ENCODE measurements around the gene PRX.
"Not testable (repeated sequence)": the region's sequence is repeated elsewhere in the genome, so short reads cannot be mapped to it uniquely, and the experiment has no call there.

Gene PRX

DNA sequence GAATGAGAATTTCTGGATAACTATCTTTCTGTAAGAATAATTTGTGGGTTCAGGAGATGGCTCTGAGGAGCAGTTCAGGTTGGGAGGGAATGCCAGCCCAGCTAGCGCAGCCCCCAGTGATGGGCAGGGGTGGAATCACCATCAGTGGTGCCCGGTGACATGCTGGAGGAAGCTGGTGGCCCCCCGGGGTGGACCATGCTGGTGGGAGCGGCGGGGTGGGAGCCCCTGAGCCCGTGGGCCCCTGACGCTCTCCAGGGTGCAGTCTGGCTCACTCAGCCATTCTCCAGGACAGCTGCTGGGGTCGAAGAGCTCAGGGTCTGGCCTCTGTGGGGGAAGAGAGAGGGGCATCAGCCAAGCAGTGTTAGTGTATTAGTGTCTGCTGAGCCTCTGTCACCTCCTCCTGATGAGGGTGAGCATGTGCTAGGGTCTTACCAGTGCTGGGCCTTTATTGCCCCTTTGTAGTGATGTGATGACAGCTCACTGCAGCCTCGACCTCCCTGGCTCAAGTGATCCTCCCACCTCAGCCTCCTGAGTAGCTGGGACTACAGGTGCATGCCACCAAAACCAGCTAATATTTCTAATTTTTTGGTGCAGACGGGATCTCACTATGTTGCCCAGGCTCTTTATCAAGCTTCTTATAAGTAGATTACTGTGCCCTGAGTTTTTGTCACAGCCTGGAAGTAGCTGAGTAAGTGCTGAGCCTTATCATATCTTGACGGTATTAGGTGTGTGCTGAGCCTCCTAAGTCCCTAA is 33.6 kb downstream of the PRX start:
- Histone ChIP-seq H3K27me3 (ENCODE audit: insufficient read depth, low read length) (no peaks in the 10 kb centered on the region), H3K36me3 (ENCODE audit: insufficient read depth, low read depth, low read length) (peaks cover 21% of the 10 kb centered on the region), H3K9me3 (ENCODE audit: insufficient read depth, low read depth, low read length) (no peaks in the 10 kb centered on the region), H3K4me3 (ENCODE audit: low read length) (no peak overlapping the region), H3K9ac (ENCODE audit: low read depth, low read length) (no peak overlapping the region), H3K27ac (ENCODE audit: low read length) (no peak overlapping the region), H3K4me1 (ENCODE audit: insufficient read depth, low read length) (no peaks in the 10 kb centered on the region)

DNA sequence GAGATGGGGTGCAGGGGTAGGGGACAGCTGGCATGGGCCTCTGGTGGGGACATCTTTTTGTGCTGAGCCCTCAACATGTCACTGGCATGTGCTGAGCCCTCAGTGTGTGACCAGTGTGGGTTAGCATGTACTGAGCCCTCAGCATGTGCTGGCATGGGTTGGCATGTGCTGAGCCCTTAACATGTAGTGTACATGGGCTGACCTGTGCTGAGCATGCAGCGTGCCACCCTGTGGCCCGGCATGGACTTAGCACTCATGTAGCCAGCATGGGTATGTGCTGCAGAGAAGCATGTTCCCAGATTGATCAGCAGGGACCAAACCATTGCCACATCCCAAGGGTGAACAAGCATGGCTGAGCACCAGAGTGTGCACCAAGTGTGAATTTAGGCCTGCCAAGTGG is 34.7 kb downstream of the PRX start:
- no peaks in the 10 kb centered on the region for H3K27me3 ChIP-seq (ENCODE audit: insufficient read depth, low read length)
- no peaks in the 10 kb centered on the region for H3K9me3 ChIP-seq (ENCODE audit: insufficient read depth, low read depth, low read length)
- no peaks in the 10 kb centered on the region for H3K4me1 ChIP-seq (ENCODE audit: insufficient read depth, low read length)
- H3K4me3 ChIP-seq (ENCODE audit: low read length) = no peak overlapping the region
- H3K36me3 ChIP-seq (ENCODE audit: insufficient read depth, low read depth, low read length) = peaks cover 30% of the 10 kb centered on the region
- H3K9ac ChIP-seq (ENCODE audit: low read depth, low read length) = no peak overlapping the region
- H3K27ac ChIP-seq (ENCODE audit: low read length) = no peak overlapping the region

DNA sequence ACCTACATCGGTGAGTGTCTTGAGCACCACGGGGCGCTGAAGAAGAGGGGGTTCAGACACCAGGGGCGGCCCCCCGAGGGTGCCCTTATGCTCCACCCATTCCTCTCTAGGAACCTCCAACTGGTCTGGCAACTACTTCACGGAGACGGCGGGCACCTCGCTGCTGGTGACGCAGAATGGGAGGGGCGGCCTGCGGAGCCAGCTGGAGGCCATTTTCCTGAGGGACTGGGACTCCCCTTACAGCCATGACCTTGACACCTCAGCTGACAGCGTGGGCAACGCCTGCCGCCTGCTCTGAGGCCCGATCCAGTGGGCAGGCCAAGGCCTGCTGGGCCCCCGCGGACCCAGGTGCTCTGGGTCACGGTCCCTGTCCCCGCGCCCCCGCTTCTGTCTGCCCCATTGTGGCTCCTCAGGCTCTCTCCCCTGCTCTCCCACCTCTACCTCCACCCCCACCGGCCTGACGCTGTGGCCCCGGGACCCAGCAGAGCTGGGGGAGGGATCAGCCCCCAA is 35.2 kb downstream of the PRX start:
- Histone ChIP-seq H3K4me3 (ENCODE audit: low read length) (no peak overlapping the region), H3K4me1 (ENCODE audit: insufficient read depth, low read length) (no peaks in the 10 kb centered on the region), H3K27ac (ENCODE audit: low read length) (no peak overlapping the region), H3K9me3 (ENCODE audit: insufficient read depth, low read depth, low read length) (no peaks in the 10 kb centered on the region), H3K36me3 (ENCODE audit: insufficient read depth, low read depth, low read length) (peaks cover 31% of the 10 kb centered on the region), H3K27me3 (ENCODE audit: insufficient read depth, low read length) (no peaks in the 10 kb centered on the region), H3K9ac (ENCODE audit: low read depth, low read length) (no peak overlapping the region)

DNA sequence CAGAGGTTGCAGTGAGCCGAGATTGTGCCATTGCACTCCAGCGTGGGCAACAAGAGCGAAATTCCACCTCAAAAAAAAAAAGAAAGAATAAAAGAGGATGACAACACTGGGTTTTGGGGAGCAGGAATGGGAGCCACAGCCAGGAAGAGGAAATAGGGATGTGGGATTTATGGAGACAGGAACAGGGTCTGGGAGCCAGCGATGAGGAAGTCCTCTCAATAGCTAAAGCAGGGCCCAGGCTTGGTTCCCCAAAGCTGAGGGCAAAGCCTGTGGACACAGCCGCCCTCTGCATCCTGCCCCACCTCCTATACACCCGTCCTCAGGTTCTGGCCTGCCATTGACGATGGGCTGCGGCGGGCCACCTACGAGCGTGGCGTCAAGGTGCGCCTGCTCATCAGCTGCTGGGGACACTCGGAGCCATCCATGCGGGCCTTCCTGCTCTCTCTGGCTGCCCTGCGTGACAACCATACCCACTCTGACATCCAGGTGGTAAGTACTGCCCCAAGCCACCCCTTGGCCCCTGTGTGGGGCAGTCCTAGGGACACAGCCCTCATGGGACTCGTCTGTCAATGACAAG is 36.8 kb downstream of the PRX start:
- Histone ChIP-seq H3K27ac (ENCODE audit: low read length) (no peak overlapping the region), H3K27me3 (ENCODE audit: insufficient read depth, low read length) (no peaks in the 10 kb centered on the region), H3K36me3 (ENCODE audit: insufficient read depth, low read depth, low read length) (peaks cover 44% of the 10 kb centered on the region), H3K9ac (ENCODE audit: low read depth, low read length) (no peak overlapping the region), H3K9me3 (ENCODE audit: insufficient read depth, low read depth, low read length) (no peaks in the 10 kb centered on the region), H3K4me3 (ENCODE audit: low read length) (no peak overlapping the region), H3K4me1 (ENCODE audit: insufficient read depth, low read length) (no peaks in the 10 kb centered on the region)

DNA sequence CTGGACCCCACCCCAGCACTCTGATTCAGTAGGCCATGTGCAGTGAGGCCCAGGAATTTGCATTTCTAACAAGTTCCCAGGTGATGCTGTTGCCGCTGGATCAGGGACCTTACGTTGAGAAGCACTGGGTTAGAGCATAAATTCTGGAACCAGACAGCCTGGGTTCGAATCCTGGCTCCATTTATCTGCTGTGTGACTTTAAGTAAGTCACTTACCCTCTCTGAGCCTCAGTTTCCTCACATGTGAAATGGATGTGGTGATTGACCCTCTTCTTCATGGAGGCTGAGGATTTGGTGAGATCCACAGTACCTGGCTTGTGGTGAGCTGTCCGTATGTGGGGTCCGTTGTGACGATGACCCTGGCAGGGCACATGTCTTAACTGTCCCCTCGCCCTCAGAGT is 39.1 kb downstream of the PRX start:
- Histone ChIP-seq H3K27me3 (ENCODE audit: insufficient read depth, low read length) (no peaks in the 10 kb centered on the region), H3K9me3 (ENCODE audit: insufficient read depth, low read depth, low read length) (no peaks in the 10 kb centered on the region), H3K4me1 (ENCODE audit: insufficient read depth, low read length) (no peaks in the 10 kb centered on the region), H3K36me3 (ENCODE audit: insufficient read depth, low read depth, low read length) (peaks cover 63% of the 10 kb centered on the region), H3K9ac (ENCODE audit: low read depth, low read length) (no peak overlapping the region), H3K4me3 (ENCODE audit: low read length) (no peak overlapping the region), H3K27ac (ENCODE audit: low read length) (no peak overlapping the region)

DNA sequence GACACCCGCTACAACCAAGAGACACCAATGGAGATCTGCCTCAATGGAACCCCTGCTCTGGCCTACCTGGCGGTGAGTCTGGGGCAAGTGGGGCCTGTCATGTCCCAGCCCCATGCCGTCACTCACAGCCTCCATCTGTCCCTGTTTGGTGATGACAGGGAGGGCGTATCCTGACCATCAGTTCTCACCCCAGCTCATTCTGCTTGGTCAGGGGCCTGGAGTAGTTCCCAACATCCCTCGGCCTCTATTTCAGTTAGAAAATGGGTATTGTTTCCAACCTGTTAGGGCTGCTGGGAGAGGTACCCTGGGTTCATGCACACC is 41.4 kb downstream of the PRX start:
- Histone ChIP-seq H3K4me3 (ENCODE audit: low read length) (no peak overlapping the region), H3K9ac (ENCODE audit: low read depth, low read length) (no peak overlapping the region), H3K4me1 (ENCODE audit: insufficient read depth, low read length) (peaks cover 5% of the 10 kb centered on the region; the same call in 1 of the 2 replicates), H3K36me3 (ENCODE audit: insufficient read depth, low read depth, low read length) (peaks cover 58% of the 10 kb centered on the region), H3K27ac (ENCODE audit: low read length) (no peak overlapping the region), H3K9me3 (ENCODE audit: insufficient read depth, low read depth, low read length) (no peaks in the 10 kb centered on the region), H3K27me3 (ENCODE audit: insufficient read depth, low read length) (no peaks in the 10 kb centered on the region)

DNA sequence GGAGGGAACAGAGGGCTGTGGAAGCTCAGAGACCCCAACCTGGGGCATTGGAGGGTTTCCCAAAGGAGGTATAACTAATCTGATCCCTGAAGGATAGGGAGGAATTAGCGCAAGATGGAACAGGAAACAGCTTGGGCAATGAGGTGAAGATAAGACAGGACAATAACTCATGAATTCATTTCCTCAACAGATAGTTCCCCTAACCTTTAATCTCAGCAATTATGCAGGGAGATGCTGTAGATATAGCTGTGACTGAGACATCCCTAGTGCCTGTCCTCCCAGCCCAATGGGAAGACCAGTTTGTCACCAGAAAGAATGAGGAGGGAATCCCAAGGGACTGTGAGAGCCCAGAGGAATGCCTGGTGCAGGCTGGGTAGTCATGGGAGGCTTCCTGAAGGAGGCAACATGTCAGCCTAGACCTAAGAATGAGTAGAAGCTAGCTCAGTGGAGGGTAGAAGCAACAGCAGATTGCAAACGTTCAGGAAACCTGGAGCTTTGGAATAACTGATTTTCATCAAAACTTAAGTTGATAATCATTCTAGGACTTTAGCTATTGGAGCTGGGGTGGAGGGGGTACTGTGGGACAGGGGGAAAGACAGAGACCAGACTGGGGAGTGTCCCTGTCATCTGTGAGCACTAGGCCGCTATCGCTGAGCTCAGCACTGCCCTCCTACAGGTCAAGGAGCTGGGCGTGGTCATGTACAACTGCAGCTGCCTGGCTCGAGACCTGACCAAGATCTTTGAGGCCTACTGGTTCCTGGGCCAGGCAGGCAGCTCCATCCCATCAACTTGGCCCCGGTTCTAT is 42.0 kb downstream of the PRX start:
- H3K27me3 ChIP-seq (ENCODE audit: insufficient read depth, low read length) = no peaks in the 10 kb centered on the region
- peaks cover 58% of the 10 kb centered on the region for H3K36me3 ChIP-seq (ENCODE audit: insufficient read depth, low read depth, low read length)
- no peaks in the 10 kb centered on the region for H3K9me3 ChIP-seq (ENCODE audit: insufficient read depth, low read depth, low read length)
- peaks cover 5% of the 10 kb centered on the region; the same call in 1 of the 2 replicates for H3K4me1 ChIP-seq (ENCODE audit: insufficient read depth, low read length)
- H3K4me3 ChIP-seq (ENCODE audit: low read length) = no peak overlapping the region
- no peak overlapping the region for H3K27ac ChIP-seq (ENCODE audit: low read length)
- no peak overlapping the region for H3K9ac ChIP-seq (ENCODE audit: low read depth, low read length)

DNA sequence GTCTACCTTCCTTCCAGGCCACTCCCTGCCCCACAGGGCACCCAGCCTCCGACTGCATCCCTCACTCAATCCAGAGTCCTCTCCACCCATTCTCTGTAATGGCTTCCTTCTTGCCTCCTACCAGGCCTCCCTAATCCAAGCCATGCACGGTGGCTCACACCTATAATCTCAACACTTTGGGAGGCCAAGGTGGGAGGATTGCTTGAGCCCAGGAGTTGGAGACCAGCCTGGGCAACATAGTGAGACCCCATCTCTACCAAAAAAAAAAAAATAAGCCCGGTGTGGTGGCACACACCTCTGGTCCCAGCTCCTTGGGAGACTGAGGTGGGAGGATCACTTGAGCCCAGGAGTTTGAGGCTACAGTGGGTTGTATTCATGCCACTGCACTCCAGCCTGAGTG is 42.9 kb downstream of the PRX start:
- H3K36me3 ChIP-seq (ENCODE audit: insufficient read depth, low read depth, low read length) = peaks cover 58% of the 10 kb centered on the region

DNA sequence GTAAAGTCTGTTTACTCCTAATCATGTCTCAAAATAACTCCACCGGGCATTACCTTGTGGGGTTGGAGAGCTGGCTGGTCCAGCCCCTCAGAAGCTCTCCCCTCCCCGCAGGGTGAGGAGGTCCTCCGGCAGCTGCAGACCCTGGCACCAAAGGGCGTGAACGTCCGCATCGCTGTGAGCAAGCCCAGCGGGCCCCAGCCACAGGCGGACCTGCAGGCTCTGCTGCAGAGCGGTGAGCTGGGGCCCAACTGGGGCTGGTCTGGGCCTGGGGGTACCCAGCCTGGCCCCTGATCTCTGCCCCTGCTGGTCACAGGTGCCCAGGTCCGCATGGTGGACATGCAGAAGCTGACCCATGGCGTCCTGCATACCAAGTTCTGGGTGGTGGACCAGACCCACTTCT is 43.4 kb downstream of the PRX start:
- H3K9me3 ChIP-seq (ENCODE audit: insufficient read depth, low read depth, low read length) = no peaks in the 10 kb centered on the region
- H3K9ac ChIP-seq (ENCODE audit: low read depth, low read length) = no peak overlapping the region
- no peak overlapping the region for H3K27ac ChIP-seq (ENCODE audit: low read length)
- H3K27me3 ChIP-seq (ENCODE audit: insufficient read depth, low read length) = no peaks in the 10 kb centered on the region
- peaks cover 9% of the 10 kb centered on the region; the same call in 1 of the 2 replicates for H3K4me1 ChIP-seq (ENCODE audit: insufficient read depth, low read length)
- H3K4me3 ChIP-seq (ENCODE audit: low read length) = no peak overlapping the region
- H3K36me3 ChIP-seq (ENCODE audit: insufficient read depth, low read depth, low read length) = peaks cover 54% of the 10 kb centered on the region

More for the DNA sequence above, 42.9 kb downstream of the PRX start:
- H3K27ac ChIP-seq (ENCODE audit: low read length); H3K4me1 ChIP-seq (ENCODE audit: insufficient read depth, low read length); H3K27me3 ChIP-seq (ENCODE audit: insufficient read depth, low read length); H3K4me3 ChIP-seq (ENCODE audit: low read length); H3K9ac ChIP-seq (ENCODE audit: low read depth, low read length); H3K9me3 ChIP-seq (ENCODE audit: insufficient read depth, low read depth, low read length): not testable (repeated sequence)

DNA sequence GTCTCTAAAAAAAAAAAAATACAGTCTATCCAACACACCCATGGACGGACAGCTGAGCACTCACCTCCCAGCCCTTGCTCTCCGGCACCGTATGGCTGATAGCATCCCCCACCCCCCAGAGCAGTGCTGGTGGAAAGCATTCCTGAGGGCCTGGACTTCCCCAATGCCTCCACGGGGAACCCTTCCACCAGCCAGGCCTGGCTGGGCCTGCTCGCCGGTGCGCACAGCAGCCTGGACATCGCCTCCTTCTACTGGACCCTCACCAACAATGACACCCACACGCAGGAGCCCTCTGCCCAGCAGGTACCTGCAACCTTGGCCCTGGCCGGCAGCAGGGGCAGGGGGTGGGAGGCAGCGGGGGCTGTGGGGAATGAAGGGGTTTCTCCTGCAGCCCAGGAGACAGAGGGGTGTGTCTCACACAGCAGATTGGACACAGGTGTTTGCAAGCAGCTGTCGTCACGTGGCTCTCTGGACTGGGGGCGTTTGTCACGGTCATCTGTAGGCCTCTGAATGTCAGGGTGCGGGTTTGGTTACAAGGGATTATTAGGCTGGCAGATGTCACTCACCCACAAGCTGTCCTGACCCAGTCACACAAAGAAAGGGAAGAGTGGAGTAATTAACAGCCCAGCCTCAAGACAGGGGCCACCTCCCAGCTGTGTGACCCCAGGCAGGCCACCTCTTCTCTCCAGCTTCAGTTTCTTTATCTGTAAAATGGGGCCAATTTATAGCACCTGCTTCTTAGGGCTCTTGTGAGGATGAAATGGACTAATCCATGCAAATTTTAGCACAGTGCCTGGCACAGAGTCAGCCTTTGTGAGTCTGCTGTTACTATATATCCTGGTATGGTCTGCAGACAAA is 45.4 kb downstream of the PRX start:
- H3K27ac ChIP-seq (ENCODE audit: low read length) = no peak overlapping the region
- no peaks in the 10 kb centered on the region for H3K27me3 ChIP-seq (ENCODE audit: insufficient read depth, low read length)
- no peak overlapping the region for H3K9ac ChIP-seq (ENCODE audit: low read depth, low read length)
- no peaks in the 10 kb centered on the region for H3K9me3 ChIP-seq (ENCODE audit: insufficient read depth, low read depth, low read length)
- H3K4me1 ChIP-seq (ENCODE audit: insufficient read depth, low read length) = peaks cover 9% of the 10 kb centered on the region; the same call in 1 of the 2 replicates
- peaks cover 40% of the 10 kb centered on the region for H3K36me3 ChIP-seq (ENCODE audit: insufficient read depth, low read depth, low read length)
- no peak overlapping the region for H3K4me3 ChIP-seq (ENCODE audit: low read length)

Measured in iPS-20b (cell line).